HepG2 (cell line): ENCODE data around the gene NSD2. TPM values are rescaled to one million over a fixed set of nuclear protein-coding genes. Genes with fewer than 3 reads are reported as not detected.

Experiments used
- ATAC-seq: fragments of 200-7000 bp; cut with Tn5 transposase; 3 replicates; pipeline ENCODE4 v1.9.1; 2020; ENCODE audit warnings: mild to moderate bottlenecking, moderate library complexity
- BruUV-seq: library from RNA; stranded (reverse); fragments of 400-500 nt; replicated peaks from 2 replicates; lab custom pipeline; 2021; lab: Mats Ljungman, UMichigan
- CTCF ChIA-PET: fragments of 300-600 bp; formaldehyde crosslinking; extraction: SDS; loops from one replicate; lab custom pipeline; 2021; ENCODE audit warnings: low total read pairs, inconsistent platforms, low intra/inter-chr PET ratio; lab: Yijun Ruan, JAX
- POLR2A ChIA-PET: fragments of 350-600 bp; sonication (Branson Sonifier 250); formaldehyde crosslinking; loops from one replicate; lab custom pipeline; 2020; ENCODE audit warnings: antibody characterized with exemption, inconsistent platforms; lab: Yijun Ruan, JAX
- DNase-seq: peaks from one replicate; pipeline ENCODE4 v3.0.0-alpha.2; 2015; ENCODE audit warnings: low spot score
- FAIRE-seq: peaks from 3 replicates; lab custom pipeline; 2011; peaks lifted over from hg19 to GRCh38; lab: Jason Lieb, UNC
- H2AFZ ChIP-seq: one replicate; pipeline ENCODE4 v1.6.1; 2011; ENCODE audit warnings: low read length, inconsistent platforms
- H3K27ac ChIP-seq: fragments of 300-600 bp; 3 replicates; pipeline ENCODE4 v1.8.0; 2011; ENCODE audit warnings: mixed run types, mild to moderate bottlenecking, mixed read lengths, low read length, inconsistent platforms; ENCODE audit not compliant: insufficient read depth; ENCODE audit errors: extremely low read length
- H3K27me3 ChIP-seq, 2 experiments: fragments of 200-600 bp in 1 of 2; 2 replicates in 1 of 2; 3 replicates in 1 of 2; pipeline versions ENCODE4 v1.6.0 to v1.8.0; 2011; ENCODE audit warnings: low read length in 2 of 2, mild to moderate bottlenecking in 2 of 2, moderate library complexity in 2 of 2, inconsistent platforms in 1 of 2; ENCODE audit not compliant: insufficient read depth in 2 of 2, control insufficient read depth in 1 of 2
- H3K36me3 ChIP-seq, 2 experiments: fragments of 200-600 bp in 1 of 2; replicated peaks in 1 of 2; 2 replicates in 1 of 2; 3 replicates in 1 of 2; pipeline versions ENCODE4 v1.5.1 to v1.8.0; 2011; ENCODE audit warnings: low read length in 2 of 2, inconsistent platforms in 1 of 2; ENCODE audit not compliant: insufficient read depth in 2 of 2, control insufficient read depth in 1 of 2
- H3K4me1 ChIP-seq: 2 replicates; pipeline ENCODE4 v1.5.1; 2012; ENCODE audit warnings: low read length, inconsistent platforms; ENCODE audit not compliant: insufficient read depth
- H3K4me2 ChIP-seq: 2 replicates; pipeline ENCODE4 v1.6.0; 2011; ENCODE audit warnings: low read depth, low read length, inconsistent platforms
- H3K4me3 ChIP-seq, 3 experiments: fragments of 200-600 bp in 1 of 3; sonication (generic), shearing (Covaris generic) in 1 of 3; replicated peaks in 1 of 3; 2 replicates each; pipeline ENCODE4 v1.5.1; 2011 to 2016; ENCODE audit warnings: low read length in 3 of 3, inconsistent platforms in 2 of 3, low read depth in 2 of 3, mild to moderate bottlenecking in 2 of 3, control low read depth in 1 of 3, mixed read lengths in 1 of 3; ENCODE audit not compliant: insufficient read depth in 1 of 3
- H3K79me2 ChIP-seq: one replicate; pipeline ENCODE4 v1.6.1; 2011; ENCODE audit warnings: low read length, inconsistent platforms; ENCODE audit not compliant: insufficient read depth
- H3K9ac ChIP-seq: 2 replicates; pipeline ENCODE4 v1.6.0; 2011; ENCODE audit warnings: mild to moderate bottlenecking, low read depth, low read length, inconsistent platforms; ENCODE audit not compliant: insufficient read depth
- H3K9me3 ChIP-seq: 2 replicates; pipeline ENCODE4 v1.5.1; 2012; ENCODE audit warnings: mild to moderate bottlenecking, low read length
- H4K20me1 ChIP-seq: 2 replicates; pipeline ENCODE4 v1.6.0; 2011; ENCODE audit warnings: inconsistent platforms, mild to moderate bottlenecking, low read length, moderate library complexity; ENCODE audit not compliant: insufficient read depth
- HCFC1 ChIP-seq: fragments of 150-350 bp; IDR thresholded peaks from 2 replicates; pipeline ENCODE4 v1.6.1; 2014; ENCODE audit warnings: low read depth, low read length
- KLF6 ChIP-seq: IDR thresholded peaks from 2 replicates; pipeline ENCODE4 v1.8.0; 2016; ENCODE audit warnings: missing biosample characterization, missing genetic modification reagents
- NCOR1 ChIP-seq: fragments of 200-600 bp; sonication (generic); IDR thresholded peaks from 2 replicates; pipeline ENCODE4 v1.7.0; 2017; ENCODE audit warnings: antibody characterized with exemption, low read length, borderline replicate concordance
- PAXIP1 ChIP-seq: sonication (generic); formaldehyde crosslinking; conservative IDR thresholded peaks from 2 replicates; pipeline ENCODE4 v1.4.0; 2020; ENCODE audit warnings: mild to moderate bottlenecking, missing genetic modification reagents, moderate library complexity
- ZBTB49 ChIP-seq: sonication (generic); formaldehyde crosslinking; IDR thresholded peaks from 2 replicates; pipeline ENCODE4 v1.4.0; 2020; ENCODE audit warnings: missing genetic modification reagents, borderline replicate concordance
- ZMYM4 ChIP-seq: sonication (generic); formaldehyde crosslinking; IDR thresholded peaks from 2 replicates; pipeline ENCODE4 v1.8.1; 2023; ENCODE audit warnings: mild to moderate bottlenecking, missing genetic modification reagents
- ZNF256 ChIP-seq: sonication (generic); formaldehyde crosslinking; conservative IDR thresholded peaks from 2 replicates; pipeline ENCODE4 v1.4.0; 2020; ENCODE audit warnings: missing genetic modification reagents
- ZNF326 ChIP-seq: sonication (generic); formaldehyde crosslinking; IDR thresholded peaks from 2 replicates; pipeline ENCODE4 v1.4.0; 2020; ENCODE audit warnings: missing genetic modification reagents, borderline replicate concordance
- ZNF367 ChIP-seq: sonication (generic); formaldehyde crosslinking; IDR thresholded peaks from 2 replicates; pipeline ENCODE4 v1.4.0; 2020; ENCODE audit warnings: missing genetic modification reagents, borderline replicate concordance
- ZNF616 ChIP-seq: sonication (generic); formaldehyde crosslinking; IDR thresholded peaks from 2 replicates; pipeline ENCODE4 v1.5.0; 2020; ENCODE audit warnings: low read depth, mild to moderate bottlenecking, missing genetic modification reagents
- ZNF646 ChIP-seq: sonication (generic); formaldehyde crosslinking; IDR thresholded peaks from 2 replicates; pipeline ENCODE4 v1.9.0; 2021; ENCODE audit warnings: mild to moderate bottlenecking, missing genetic modification reagents
- WGBS: methylation state at CpG from one replicate; pipeline ENCODE4 v1.1.6; 2017; ENCODE audit warnings: low lambda C conversion rate; 5-methylcytosine and 5-hydroxymethylcytosine counted together
- in situ Hi-C: cut with HindIII; loops from 2 replicates; pipeline ENCODE4 v1.10.0; 2017; ENCODE audit warnings: low pct_unique_long_range_greater_than_20kb; ENCODE audit not compliant: extremely low pct_ligation_motif_present
- intact Hi-C: fragments of 100-400 bp; cut with micrococcal nuclease; formaldehyde crosslinking; loops from one replicate; pipeline ENCODE4 v1.10.0; 2022; ENCODE audit not compliant: unreplicated experiment
- polyA plus RNA-seq, 8 experiments: library from polyadenylated mRNA; depleted of rRNA in 3 of 8; stranded (reverse) in 7 of 8; unstranded in 1 of 8; fragments of >200 nt; fragmentation: Illumina TruSeq in 4 of 8; extraction: Trizol in 4 of 8; gene quantifications; 2 replicates each; pipeline versions ENCODE4 v1.2.1 to v1.2.3, GENCODE V29; 2011 to 2016; ENCODE audit warnings: low read depth in 4 of 8, missing spikeins in 1 of 8, mixed read lengths in 1 of 8; ENCODE audit not compliant: insufficient read depth in 1 of 8
- total RNA-seq, 5 experiments: library from RNA; depleted of rRNA; stranded (reverse); fragments of >200 nt; fragmentation: Illumina TruSeq; extraction: Trizol; gene quantifications; 2 replicates each; pipeline ENCODE4 v1.2.3, GENCODE V29; 2016; ENCODE audit warnings: low read depth in 1 of 5

The NSD2 gene
- total and polyA plus RNA-seq, 2 of the 13 experiments (the other 11 are each of a cell fraction or from before 2014, with no cell fraction given) = 22.0 to 65.9 TPM

- Histone ChIP-seq H3K36me3 (no peaks in the 10 kb centered on the region), H4K20me1 (peaks cover 5% of the 10 kb centered on the region), H3K79me2 (peaks cover 33% of the 10 kb centered on the region), H3K9ac (peak overlapping the region; percentile 86), H3K4me2 (peak overlapping the region; percentile 88), H2AFZ (no peak overlapping the region), H3K27me3 (no peaks in the 10 kb centered on the region), H3K4me3 (peak overlapping the region; percentile 63 to 75 (median 68)), H3K4me1 (peaks cover 75% of the 10 kb centered on the region), H3K27ac (peak overlapping the region; percentile 99), H3K9me3 (no peaks in the 10 kb centered on the region)
- intact Hi-C loops (loop anchor here (2.0 kb wide), 1 partner anchor 13 kb away; the partner anchor contains the start of gene LETM1), in situ Hi-C loops (no loop called here)
- DNase-seq (peak; percentile 80), ATAC-seq (peak; percentile 78), FAIRE-seq (no peak)
- TSS peak; percentile 86 for BruUV-seq
- WGBS = 2% methylated on average over 16 of the region's 22 CpGs
- ChIA-PET CTCF (no interaction called here), POLR2A (interaction anchor here (0.9 to 2.0 kb wide), 2 partner anchors 13 to 17 kb away, joined by 3 to 9 read pairs; no protein-coding TSS in a partner anchor)
- TF ChIP-seq ZNF326 (CRISPR knock-in tag) (peak; percentile 60; the same call in 1 of the 2 replicates), ZMYM4 (CRISPR knock-in tag) (no peak), KLF6 (CRISPR knock-in tag) (no peak), ZNF616 (no peak), HCFC1 (no peak), ZBTB49 (CRISPR knock-in tag) (no peak), NCOR1 (no peak), PAXIP1 (CRISPR knock-in tag) (peak; percentile 21; the same call in 1 of the 2 replicates), ZNF256 (CRISPR knock-in tag) (no peak), ZNF367 (CRISPR knock-in tag) (no peak), ZNF646 (CRISPR knock-in tag) (no peak)
Observed at GRCh38 chr4:1870328-1870577, 940 bp upstream of the NSD2 start.
